Mesenchymal stem cell (in vitro differentiated cells and primary cell): ENCODE data around the gene PMVK. TPM values are rescaled to one million over a fixed set of nuclear protein-coding genes. Genes with fewer than 3 reads are reported as not detected.
A peak's percentile ranks its signal among the peaks of the same experiment; 100 is the strongest.

Experiments
- DNase-seq: peaks from one replicate; pipeline ENCODE4 v3.0.0-alpha.2; 2013
- H2AFZ ChIP-seq: one replicate; pipeline ENCODE4 v1.6.1; 2013; ENCODE audit warnings: low read depth, mild to moderate bottlenecking, control low read depth, inconsistent platforms, low read length, moderate library complexity
- H2AK5ac ChIP-seq: 2 replicates; pipeline ENCODE4 v1.6.1; 2013; ENCODE audit warnings: low read length, moderate library complexity, mild to moderate bottlenecking, inconsistent platforms; ENCODE audit not compliant: severe bottlenecking
- H2BK120ac ChIP-seq: one replicate; pipeline ENCODE4 v1.6.1; 2013; ENCODE audit warnings: low read depth, mild to moderate bottlenecking, inconsistent platforms, low read length, moderate library complexity
- H2BK12ac ChIP-seq, 2 experiments: one replicate each; pipeline ENCODE4 v1.6.1; 2013; ENCODE audit warnings: inconsistent platforms in 2 of 2, low read length in 2 of 2, mild to moderate bottlenecking in 2 of 2, moderate library complexity in 2 of 2, control low read depth in 1 of 2
- H2BK15ac ChIP-seq: one replicate; pipeline ENCODE4 v1.6.1; 2013; ENCODE audit warnings: mild to moderate bottlenecking, low read depth, inconsistent platforms; ENCODE audit not compliant: poor library complexity, severe bottlenecking
- H2BK5ac ChIP-seq: 2 replicates; pipeline ENCODE4 v1.6.1; 2013; ENCODE audit warnings: low read depth, mild to moderate bottlenecking, low read length, control low read depth, inconsistent platforms; ENCODE audit not compliant: poor library complexity, severe bottlenecking
- H3K14ac ChIP-seq, 2 experiments: one replicate each; pipeline ENCODE4 v1.6.1; 2013; ENCODE audit warnings: inconsistent platforms in 2 of 2, low read length in 2 of 2, control low read depth in 1 of 2, mild to moderate bottlenecking in 1 of 2, moderate library complexity in 1 of 2
- H3K18ac ChIP-seq, 2 experiments: one replicate each; pipeline ENCODE4 v1.6.1; 2013; ENCODE audit warnings: inconsistent platforms in 2 of 2, low read length in 2 of 2, control low read depth in 1 of 2, low read depth in 1 of 2, mild to moderate bottlenecking in 1 of 2
- H3K23ac ChIP-seq, 2 experiments: one replicate each; pipeline ENCODE4 v1.6.1; 2013; ENCODE audit warnings: inconsistent platforms in 2 of 2, low read length in 2 of 2, mild to moderate bottlenecking in 2 of 2, moderate library complexity in 2 of 2, control low read depth in 1 of 2
- H3K27ac ChIP-seq: 2 replicates; pipeline ENCODE4 v1.5.1; 2013; ENCODE audit warnings: mild to moderate bottlenecking, moderate library complexity, low read length, control low read depth, inconsistent platforms; ENCODE audit not compliant: poor library complexity, severe bottlenecking
- H3K27me3 ChIP-seq, 2 experiments: 2 replicates each; pipeline versions ENCODE4 v1.6.1 to v1.7.0; 2013; ENCODE audit warnings: low read length in 2 of 2, mild to moderate bottlenecking in 2 of 2, moderate library complexity in 2 of 2, control low read depth in 1 of 2, inconsistent platforms in 1 of 2; ENCODE audit not compliant: control insufficient read depth in 1 of 2, insufficient read depth in 1 of 2
- H3K36me3 ChIP-seq, 2 experiments: 2 replicates each; pipeline versions ENCODE4 v1.6.1 to v1.7.0; 2013; ENCODE audit warnings: low read length in 2 of 2, control low read depth in 1 of 2, inconsistent platforms in 1 of 2, low read depth in 1 of 2, mild to moderate bottlenecking in 1 of 2; ENCODE audit not compliant: insufficient read depth in 2 of 2, control insufficient read depth in 1 of 2
- H3K4ac ChIP-seq, 2 experiments: one replicate each; pipeline ENCODE4 v1.6.1; 2013; ENCODE audit warnings: inconsistent platforms in 2 of 2, low read length in 2 of 2, mild to moderate bottlenecking in 2 of 2, moderate library complexity in 2 of 2, control low read depth in 1 of 2, low read depth in 1 of 2
- H3K4me1 ChIP-seq: 2 replicates; pipeline ENCODE4 v1.6.1; 2013; ENCODE audit warnings: low read depth, low read length, control low read depth; ENCODE audit not compliant: control insufficient read depth, insufficient read depth
- H3K4me2 ChIP-seq: 2 replicates; pipeline ENCODE4 v1.6.1; 2013; ENCODE audit warnings: low read length, mild to moderate bottlenecking, inconsistent platforms; ENCODE audit not compliant: poor library complexity, severe bottlenecking
- H3K4me3 ChIP-seq, 2 experiments: 2 replicates each; pipeline versions ENCODE4 v1.5.1 to v1.7.0; 2013; ENCODE audit warnings: low read length in 2 of 2, mild to moderate bottlenecking in 2 of 2, control low read depth in 1 of 2, low read depth in 1 of 2; ENCODE audit not compliant: insufficient read depth in 1 of 2
- H3K79me1 ChIP-seq: replicated peaks from 2 replicates; pipeline ENCODE4 v1.6.1; 2013; ENCODE audit warnings: mild to moderate bottlenecking, control low read depth, low read length, inconsistent platforms; ENCODE audit not compliant: poor library complexity, severe bottlenecking
- H3K9ac ChIP-seq: 2 replicates; pipeline ENCODE4 v1.7.0; 2013; ENCODE audit warnings: mild to moderate bottlenecking, low read length, moderate library complexity
- H3K9me3 ChIP-seq: 2 replicates; pipeline ENCODE4 v1.7.0; 2013; ENCODE audit warnings: mild to moderate bottlenecking, low read length; ENCODE audit not compliant: control insufficient read depth
- H4K8ac ChIP-seq: one replicate; pipeline ENCODE4 v1.6.1; 2013; ENCODE audit warnings: inconsistent platforms, mild to moderate bottlenecking, low read length, moderate library complexity
- H4K91ac ChIP-seq: one replicate; pipeline ENCODE4 v1.6.1; 2013; ENCODE audit warnings: mild to moderate bottlenecking, low read length, inconsistent platforms
- WGBS: methylation state at CpG from one replicate; pipeline ENCODE4 v1.1.7; 2013; ENCODE audit warnings: mixed read lengths; 5-methylcytosine and 5-hydroxymethylcytosine counted together
- small RNA-seq: library from polyadenylated mRNA; stranded (forward); fragments of <200 nt; extraction: miRNeasy Mini kit (QIAGEN cat#:217004); gene quantifications from one replicate; pipeline ENCODE3, GENCODE V24; 2013; ENCODE audit warnings: low read depth

Gene PMVK

DNA sequence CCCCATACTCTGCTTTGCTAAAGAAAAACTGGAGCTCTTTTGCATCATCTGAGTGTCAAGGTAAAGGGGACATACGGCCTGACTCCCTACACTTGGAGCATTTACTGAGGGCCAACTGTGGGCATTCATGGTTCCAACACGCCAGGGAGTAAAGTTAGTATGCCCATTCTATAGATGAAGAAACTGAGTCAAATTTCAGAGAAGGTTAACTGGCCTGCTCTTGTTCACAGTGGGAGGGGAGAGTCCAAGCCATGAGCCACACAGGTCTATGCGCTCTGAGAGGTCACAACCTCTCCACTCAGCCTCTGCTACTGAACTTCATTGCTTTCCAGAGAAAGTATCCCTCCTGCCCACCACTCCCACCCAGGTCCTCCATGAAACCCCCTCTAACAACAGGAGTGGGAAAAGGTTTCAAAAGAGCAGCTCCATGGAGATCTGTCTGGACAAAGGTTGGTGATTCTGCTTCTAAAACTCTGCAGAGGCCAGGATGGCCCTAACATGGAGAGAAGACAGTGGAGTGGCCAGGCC, 59.6 kb downstream of the PMVK start:
- DNase-seq, result no peak
- peaks cover 11% of the 10 kb centered on the region for H3K4me1 ChIP-seq
- WGBS, result 63% methylated on average over 3 of the region's 3 CpGs
- H3K14ac ChIP-seq, result no peak overlapping the region
- no peaks in the 10 kb centered on the region for H3K9me3 ChIP-seq
- no peak overlapping the region for H3K4me3 ChIP-seq
- H4K8ac ChIP-seq, result peak overlapping the region; percentile 59
- H3K4ac ChIP-seq, result peak overlapping the region; percentile 17 to 42
- H3K9ac ChIP-seq, result no peak overlapping the region
- H3K27me3 ChIP-seq, result peaks cover 25 to 75% of the 10 kb centered on the region in 2 experiments
- no peak overlapping the region for H2AFZ ChIP-seq
- H2BK12ac ChIP-seq, result peak overlapping the region; percentile 55 to 94
- H2BK120ac ChIP-seq, result no peak overlapping the region
- H4K91ac ChIP-seq, result no peak overlapping the region
- no peak overlapping the region for H2BK15ac ChIP-seq
- H2AK5ac ChIP-seq, result no peak overlapping the region
- no peak overlapping the region for H3K23ac ChIP-seq
- H3K18ac ChIP-seq, result peak overlapping the region in 1 of 2 experiments; percentile 54
- no peak overlapping the region for H3K4me2 ChIP-seq
- no peak overlapping the region for H2BK5ac ChIP-seq
- H3K79me1 ChIP-seq, result no peaks in the 10 kb centered on the region
- H3K36me3 ChIP-seq, result no peaks in the 10 kb centered on the region
- no peak overlapping the region for H3K27ac ChIP-seq

Small RNAs within 50 kb of the gene (small RNA-seq; reads per million reads assigned to genes)
- not detected for gene MIR4258
- not detected for gene RF00017
